HG02759 (cell line): ENCODE data around the gene HRK.

Experiments used
- ATAC-seq: cut with Tn5 transposase; IDR thresholded peaks from one replicate; pipeline ENCODE4 v1.9.1; 2021; ENCODE audit warnings: mild to moderate bottlenecking, moderate library complexity; ENCODE audit not compliant: unreplicated experiment

Gene HRK

GRCh38 chr12:116901612-116902011, 20.4 kb upstream of the HRK start:
- no peak for ATAC-seq

DNA sequence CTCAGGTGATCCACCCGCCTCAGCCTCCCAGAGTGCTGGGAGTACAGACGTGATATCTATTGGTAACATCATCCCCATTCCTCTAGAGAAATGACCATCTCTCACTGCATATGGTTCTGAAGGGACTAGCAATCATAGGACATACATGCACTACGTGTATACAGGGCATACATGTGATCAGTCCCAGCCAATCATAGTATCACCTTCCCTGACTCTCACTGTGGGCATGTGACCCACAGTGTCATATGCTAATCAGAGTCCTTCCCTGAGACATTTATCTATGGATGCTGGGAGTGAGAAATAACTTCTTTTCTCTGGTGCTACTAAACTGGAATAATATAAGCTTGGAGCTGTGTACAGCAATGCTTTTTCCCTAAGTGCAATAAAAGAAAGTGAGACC, 17.4 kb upstream of the HRK start:
- ATAC-seq = no peak

DNA sequence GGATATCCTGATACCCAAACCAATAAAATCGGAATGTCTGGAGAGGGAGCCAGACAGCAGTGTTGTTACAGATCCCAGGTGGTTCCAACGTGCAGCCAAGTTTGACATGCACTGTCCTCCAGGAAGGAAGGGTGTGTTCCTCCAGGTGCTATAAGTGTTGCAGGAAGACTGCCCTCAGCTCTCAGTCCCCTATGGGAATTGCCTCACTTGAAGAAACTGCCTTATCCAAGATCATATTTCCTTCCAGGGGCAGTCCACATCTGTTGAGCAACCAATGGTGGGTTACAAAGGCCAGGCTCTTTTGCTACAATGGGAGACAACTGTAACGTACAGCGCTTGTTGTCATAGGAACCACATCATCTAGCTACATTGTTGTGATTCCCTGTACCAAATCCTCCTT, 16.2 kb upstream of the HRK start:
- ATAC-seq = no peak

DNA sequence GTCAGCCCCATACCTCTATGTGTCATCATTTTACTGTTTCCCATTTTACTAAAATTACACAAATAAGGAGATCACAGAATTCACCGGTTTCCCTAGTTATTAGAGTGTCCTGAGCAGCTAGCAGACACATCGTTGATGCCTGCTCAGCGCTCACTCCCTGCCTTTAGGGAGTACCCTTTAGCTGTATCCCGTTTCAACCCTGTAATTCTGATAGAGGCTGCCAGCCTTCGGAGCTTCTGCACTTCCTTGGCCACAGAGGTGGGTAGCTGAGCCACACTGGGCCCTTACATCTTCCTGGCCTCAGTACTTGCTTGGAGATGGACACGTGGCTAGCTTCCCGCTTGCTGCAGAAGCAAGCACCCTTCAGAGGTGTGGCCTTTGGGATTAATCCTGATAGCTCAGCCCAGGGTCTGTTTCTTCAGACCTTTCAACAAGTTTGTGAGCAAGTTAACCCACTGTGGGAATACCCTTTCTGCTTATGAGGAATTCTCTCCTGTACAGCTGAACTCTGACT, 15.2 kb upstream of the HRK start:
- no peak for ATAC-seq

DNA sequence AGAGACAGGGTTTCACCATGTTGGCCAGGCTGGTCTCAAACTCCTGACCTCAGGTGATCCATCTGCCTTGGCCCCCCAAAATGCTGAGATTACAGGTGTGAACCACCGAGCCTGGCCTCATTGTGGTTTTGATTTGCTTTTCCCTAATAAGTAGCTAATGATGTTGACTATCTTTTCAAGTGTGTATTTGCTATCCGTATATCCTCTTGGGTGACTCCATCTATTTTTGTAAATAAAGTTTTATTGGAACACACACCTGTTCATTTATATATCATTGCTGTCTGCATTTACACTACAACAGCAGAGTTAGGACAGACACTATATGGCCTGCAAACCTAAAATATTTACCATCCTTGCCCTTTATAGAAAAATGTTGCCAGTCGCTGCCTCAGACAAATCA, 13.7 kb upstream of the HRK start:
- no peak for ATAC-seq

GRCh38 chr12:116892349-116893140, 11.3 kb upstream of the HRK start:
- no peak for ATAC-seq

- ATAC-seq = no peak
These were observed 9.8 kb upstream of the HRK start for GRCh38 chr12:116891019-116891418.

DNA sequence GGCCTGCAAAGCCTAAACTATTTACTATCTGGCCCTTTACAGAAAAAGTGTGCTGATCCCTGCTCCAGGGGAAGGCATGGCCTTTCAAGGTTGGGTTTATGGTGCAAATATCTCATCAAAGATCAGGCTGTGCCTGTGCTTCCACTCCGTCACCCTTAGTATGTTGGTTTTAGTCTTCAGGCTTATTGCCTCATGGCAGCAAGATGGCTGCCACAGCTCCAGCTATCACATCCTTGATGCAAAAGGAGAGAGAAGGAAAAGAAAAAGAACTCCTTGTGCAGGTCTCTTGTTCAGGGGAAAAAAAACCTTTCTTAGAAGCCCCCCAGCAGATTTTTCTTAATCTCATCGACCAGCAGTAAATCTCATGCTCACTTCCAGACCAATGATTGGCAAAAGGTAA, 9.1 kb upstream of the HRK start:
- no peak for ATAC-seq

DNA sequence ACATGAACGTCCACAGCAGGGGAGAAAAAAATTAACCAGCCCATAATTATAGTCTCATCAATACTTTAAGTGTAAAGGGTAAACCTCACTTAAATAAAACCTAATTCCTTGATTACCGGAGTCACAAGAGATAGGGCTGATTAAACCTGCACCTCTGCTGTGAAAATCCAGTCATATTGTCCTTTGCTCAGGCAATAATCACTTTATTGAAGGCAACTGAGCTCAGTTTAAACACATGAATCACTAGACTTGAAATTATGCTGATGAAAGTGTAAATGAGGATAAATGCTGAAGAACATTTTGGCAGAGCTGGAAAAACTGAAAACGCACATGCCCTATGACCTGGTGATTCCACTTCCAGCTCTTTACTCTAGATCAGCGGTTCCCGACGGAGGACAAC, 6.7 kb upstream of the HRK start:
- no peak for ATAC-seq

DNA sequence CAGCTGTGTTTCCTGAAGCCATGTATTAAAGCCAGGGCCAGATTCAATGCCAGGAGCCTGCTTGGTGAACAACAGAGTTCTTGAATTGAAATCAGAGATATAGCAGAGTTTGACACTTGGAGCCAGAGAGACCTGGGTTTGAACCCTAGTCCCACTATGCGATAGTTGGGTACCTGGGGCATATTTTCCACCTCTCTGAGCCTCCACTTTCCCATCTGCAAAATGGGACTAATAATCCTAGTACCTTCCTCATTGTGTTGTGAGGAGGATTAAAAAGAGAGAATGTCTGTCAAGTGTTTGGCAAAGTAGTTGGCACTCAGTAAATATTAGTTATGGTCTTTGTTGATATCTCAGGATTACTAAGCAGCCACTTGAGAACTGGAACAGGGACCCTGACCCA, 6.0 kb upstream of the HRK start:
- ATAC-seq = no peak

- ATAC-seq = no peak
These were observed 4.2 kb upstream of the HRK start for GRCh38 chr12:116885491-116885890.

GRCh38 chr12:116884871-116885270, 3.6 kb upstream of the HRK start:
- no peak for ATAC-seq

- no peak for ATAC-seq
These were observed 1.5 kb upstream of the HRK start for GRCh38 chr12:116882742-116883141.

- ATAC-seq = no peak
These were observed 751 bp upstream of the HRK start for GRCh38 chr12:116881877-116882507.

- ATAC-seq = peak; percentile 75
These were observed 370 bp downstream of the HRK start for GRCh38 chr12:116880817-116881324.

- peak; percentile 4 for ATAC-seq
These were observed 926 bp downstream of the HRK start for GRCh38 chr12:116880213-116880816.

- no peak for ATAC-seq
These were observed 1.6 kb downstream of the HRK start for GRCh38 chr12:116879509-116880212.

GRCh38 chr12:116878567-116879508, 2.4 kb downstream of the HRK start:
- no peak for ATAC-seq

DNA sequence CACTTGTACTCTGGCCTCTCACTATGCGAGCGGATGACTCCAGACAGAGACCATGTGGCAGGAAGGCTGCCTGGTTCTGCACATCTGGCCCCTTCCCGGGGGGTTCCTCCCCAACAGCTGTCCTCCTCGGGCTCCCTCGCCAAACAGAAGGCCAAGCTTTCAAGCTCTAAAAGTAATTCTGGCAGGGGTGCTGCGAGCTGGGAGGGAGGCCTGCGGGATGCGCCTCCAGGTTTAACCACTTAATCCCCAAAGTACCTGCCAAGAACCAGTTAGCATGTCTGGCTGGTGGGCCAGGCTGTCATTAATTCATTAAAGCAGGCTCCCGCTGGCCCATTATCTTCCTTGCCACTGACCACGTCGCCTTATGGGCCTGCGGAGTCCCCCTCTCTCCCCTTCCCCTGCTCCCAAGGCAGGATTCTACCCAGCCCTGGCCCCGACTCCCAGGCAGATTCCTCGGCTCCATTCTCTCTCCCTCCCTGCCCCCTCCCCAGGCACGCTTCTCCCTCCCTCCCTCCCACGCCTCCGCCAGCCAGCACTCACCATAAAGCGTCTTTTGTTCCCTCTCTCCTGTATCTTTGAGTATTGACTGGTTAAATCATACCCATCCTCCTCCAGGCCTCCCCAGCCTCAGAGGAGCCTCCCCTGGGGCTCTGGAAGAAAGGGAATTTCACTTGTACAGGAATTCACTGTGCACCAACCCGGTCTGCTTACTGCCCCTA, 4.9 kb downstream of the HRK start:
- ATAC-seq = no peak
